ENCODE results near the gene PPP1R1C.

- TF ChIP-seq, protein P1, sequence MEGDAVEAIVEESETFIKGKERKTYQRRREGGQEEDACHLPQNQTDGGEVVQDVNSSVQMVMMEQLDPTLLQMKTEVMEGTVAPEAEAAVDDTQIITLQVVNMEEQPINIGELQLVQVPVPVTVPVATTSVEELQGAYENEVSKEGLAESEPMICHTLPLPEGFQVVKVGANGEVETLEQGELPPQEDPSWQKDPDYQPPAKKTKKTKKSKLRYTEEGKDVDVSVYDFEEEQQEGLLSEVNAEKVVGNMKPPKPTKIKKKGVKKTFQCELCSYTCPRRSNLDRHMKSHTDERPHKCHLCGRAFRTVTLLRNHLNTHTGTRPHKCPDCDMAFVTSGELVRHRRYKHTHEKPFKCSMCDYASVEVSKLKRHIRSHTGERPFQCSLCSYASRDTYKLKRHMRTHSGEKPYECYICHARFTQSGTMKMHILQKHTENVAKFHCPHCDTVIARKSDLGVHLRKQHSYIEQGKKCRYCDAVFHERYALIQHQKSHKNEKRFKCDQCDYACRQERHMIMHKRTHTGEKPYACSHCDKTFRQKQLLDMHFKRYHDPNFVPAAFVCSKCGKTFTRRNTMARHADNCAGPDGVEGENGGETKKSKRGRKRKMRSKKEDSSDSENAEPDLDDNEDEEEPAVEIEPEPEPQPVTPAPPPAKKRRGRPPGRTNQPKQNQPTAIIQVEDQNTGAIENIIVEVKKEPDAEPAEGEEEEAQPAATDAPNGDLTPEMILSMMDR (IDR thresholded peaks at IDR 0.05): no peak
- TF ChIP-seq EP300 (IDR thresholded peaks at IDR 0.05) (no peak), POLR2A (IDR thresholded peaks at IDR 0.05) (no peak)
These were observed 129.6 kb downstream of the PPP1R1C start for GRCh38 chr2:182115258-182115657.

All from gastroesophageal sphincter (tissue), 3 donors.